NOMO-1 (cell line): ENCODE measurements around the gene NOLC1.

Experiments used
- DNase-seq, 2 experiments: peaks; one replicate each; lab custom pipeline; 2025; ENCODE audit not compliant: unreplicated experiment in 2 of 2; lab: John Stamatoyannopoulos, UW

The NOLC1 gene

GRCh38 chr10:102153093-102153620 lies 968 bp downstream of the NOLC1 start:
- DNase-seq: peak in 1 of 2 experiments; percentile 20

DNA sequence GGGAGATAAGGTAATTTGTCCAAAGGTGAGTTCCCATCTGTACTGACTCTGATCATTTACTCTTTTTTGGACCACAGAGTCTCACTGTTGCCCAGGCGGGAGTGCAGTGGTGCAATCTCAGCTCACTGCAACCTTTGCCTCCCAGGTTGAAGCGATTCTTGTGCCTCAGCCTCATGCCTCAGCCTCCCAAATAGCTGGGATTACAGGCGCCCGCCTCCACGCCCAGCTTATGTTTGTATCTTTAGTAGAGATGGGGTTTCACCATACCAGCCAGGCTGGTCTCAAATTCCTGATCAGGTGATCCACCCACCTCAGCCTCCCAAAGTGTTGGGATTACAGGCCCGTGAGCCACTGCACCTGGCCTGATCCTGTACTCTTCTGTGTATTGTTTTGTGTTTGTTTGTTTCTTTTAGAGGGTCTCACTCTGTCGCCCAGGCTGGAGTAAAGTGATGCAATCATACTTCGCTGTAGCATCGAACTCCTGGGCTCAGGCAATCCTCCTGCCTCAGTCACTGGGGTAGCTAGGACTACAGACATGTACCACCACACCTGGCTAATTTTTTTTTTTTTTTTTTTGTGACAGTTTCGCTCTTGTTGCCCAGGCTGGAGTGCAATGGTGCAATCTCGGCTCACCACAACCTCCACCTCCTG lies 2.4 kb downstream of the NOLC1 start:
- DNase-seq: no peak

GRCh38 chr10:102157224-102157623 lies 5.0 kb downstream of the NOLC1 start:
- no peak for DNase-seq

- DNase-seq: no peak
These were observed 6.9 kb downstream of the NOLC1 start for GRCh38 chr10:102159051-102159597.

GRCh38 chr10:102159831-102160230 lies 7.6 kb downstream of the NOLC1 start:
- no peak for DNase-seq

DNA sequence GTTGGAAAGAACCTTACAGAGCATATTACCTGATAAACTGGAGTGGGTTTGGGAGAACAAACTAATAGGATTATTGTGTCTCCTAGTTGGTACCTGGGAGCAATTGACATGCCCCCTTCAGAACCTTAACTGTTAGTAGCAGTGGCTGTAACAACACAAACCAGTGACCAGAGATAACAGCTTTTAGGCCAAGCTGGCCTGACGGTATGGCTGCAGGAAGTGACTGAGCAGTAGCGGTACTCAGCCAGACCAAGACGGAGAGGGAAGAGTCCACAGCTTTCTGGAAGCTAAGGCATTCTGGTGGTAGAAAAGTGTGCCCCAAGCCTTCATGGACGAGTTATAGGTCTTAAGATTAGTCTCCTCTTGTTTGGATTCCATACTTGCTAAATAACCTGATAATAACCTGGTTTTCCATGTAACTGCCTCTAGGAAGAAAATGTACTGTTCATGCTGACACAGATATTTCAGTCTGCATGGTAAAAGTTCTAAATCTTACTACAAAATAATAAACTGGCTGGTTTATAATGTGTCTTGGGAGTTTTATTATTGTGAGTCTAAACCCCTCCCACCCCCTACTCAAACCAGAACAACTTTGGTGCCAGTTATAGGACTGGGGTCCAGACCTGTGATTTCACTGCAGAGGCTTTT lies 11.3 kb downstream of the NOLC1 start:
- no peak for DNase-seq

DNA sequence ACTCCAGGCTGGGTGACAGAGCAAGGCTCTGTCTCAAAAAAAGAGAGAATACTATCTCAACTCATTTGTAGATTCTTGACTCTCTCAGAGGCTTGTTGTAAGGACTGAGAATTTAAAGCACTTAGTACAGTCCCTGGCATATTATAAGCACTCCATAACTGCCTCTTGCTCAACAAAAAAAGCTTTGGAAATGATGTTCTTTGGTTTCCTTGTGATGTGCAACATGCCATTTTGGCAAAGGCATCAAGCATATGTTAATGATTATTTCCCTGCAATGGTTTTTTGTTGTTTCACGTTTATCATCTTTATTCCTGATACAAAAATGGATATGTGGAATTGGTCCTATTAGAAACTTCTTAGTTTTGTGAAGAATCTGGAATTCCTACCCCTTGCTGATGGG lies 15.7 kb downstream of the NOLC1 start:
- DNase-seq: no peak

DNA sequence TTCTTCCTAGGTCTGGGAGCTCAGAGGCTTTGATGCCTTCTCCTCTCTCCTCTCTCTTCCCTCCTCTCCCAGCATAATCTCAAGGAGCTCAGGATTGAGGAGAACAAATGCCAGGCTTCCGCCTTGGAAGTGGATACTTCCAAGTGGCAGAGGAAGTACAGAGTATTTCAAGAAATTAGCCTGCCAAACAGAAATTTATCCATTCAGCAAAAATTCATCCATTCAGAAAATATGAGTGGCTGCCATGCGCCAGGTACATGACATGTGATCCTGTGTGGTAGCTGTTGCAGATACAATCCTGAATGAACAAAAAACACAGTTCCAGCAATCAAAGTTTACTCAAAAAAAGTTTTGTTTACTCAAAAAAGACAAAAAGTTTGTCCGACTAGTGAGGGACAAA lies 18.4 kb downstream of the NOLC1 start:
- no peak for DNase-seq

DNA sequence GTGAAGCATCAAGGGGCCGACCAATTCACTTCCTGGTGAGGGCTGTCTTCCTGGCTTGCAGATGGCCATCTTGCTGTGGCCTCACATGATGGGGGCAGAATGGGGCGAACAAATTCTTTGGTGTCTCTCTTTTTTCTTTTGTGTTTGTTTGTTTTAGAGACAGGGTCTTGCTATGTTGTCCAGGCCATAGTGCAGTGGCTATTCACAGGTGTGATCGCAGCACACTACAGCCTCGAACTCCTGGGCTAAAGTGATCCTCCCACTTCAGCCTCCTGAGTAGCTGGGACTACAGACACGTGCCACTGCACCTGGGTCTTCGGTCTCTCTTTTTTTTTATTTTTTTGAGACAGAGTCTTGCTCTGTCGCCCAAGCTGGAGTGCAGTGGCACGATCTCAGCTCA lies 20.1 kb downstream of the NOLC1 start:
- no peak for DNase-seq

GRCh38 chr10:102175415-102175814 lies 23.2 kb downstream of the NOLC1 start:
- no peak for DNase-seq

- DNase-seq: no peak
These were observed 32.4 kb downstream of the NOLC1 start for GRCh38 chr10:102184606-102185005.

GRCh38 chr10:102185272-102185671 lies 33.1 kb downstream of the NOLC1 start:
- DNase-seq: no peak

GRCh38 chr10:102185811-102186527 lies 33.8 kb downstream of the NOLC1 start:
- peak; percentile 43 to 62 for DNase-seq

DNA sequence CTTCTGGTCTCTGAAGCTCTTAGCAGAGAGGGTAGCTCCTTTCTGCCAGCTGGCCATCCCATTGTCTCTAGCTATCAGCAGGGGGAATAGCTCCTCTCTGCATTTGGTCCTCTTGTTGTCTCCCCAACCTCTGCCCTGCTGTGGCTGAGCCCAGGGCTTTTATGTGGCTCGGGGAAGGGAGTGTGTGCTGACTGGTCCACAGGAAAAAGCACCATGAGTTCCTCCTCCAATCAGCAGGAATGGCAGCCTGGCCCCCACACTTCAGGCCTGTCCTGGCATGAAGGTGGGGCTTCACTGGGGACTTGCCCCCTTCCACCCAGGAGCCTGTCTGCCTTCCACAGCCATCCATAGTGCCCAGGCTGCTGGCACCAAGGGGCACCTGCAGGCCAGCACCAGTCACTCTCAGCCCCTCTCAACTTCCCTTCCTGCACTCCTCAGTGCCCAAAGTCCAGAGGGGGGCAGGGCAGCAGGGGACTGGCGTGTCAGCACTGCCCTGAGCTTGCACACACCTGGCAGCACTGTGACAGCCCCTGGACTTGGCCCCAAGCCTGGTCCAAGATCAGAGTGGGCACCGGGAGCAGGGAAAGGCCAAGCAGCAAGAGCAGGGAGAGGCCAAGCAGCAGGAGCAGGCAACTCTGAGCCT lies 36.2 kb downstream of the NOLC1 start:
- no peak for DNase-seq

- DNase-seq: peak in 1 of 2 experiments; percentile 41
These were observed 37.0 kb downstream of the NOLC1 start for GRCh38 chr10:102188941-102189898.

GRCh38 chr10:102191956-102192355 lies 39.8 kb downstream of the NOLC1 start:
- DNase-seq: no peak

GRCh38 chr10:102195296-102195870 lies 43.2 kb downstream of the NOLC1 start:
- DNase-seq: no peak

DNA sequence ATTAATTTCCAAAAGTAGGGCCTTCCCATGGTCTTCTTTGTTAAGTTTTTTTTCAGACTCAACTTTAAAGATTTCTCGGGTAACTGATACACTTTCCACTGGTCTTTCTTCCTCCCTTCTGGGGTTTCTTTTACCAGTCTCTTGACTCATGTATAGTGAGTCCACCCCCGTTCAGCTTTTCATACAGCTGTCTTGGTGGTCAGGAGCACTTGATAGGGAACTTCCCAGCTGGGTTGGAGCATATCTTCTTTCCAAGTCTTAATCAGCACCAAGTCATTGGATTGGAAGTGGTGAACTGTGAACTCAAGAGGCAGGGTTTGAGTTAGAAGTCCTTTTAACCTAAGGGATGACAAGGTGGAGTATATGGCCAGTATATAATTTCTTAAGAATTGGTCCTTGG lies 44.7 kb downstream of the NOLC1 start:
- DNase-seq: no peak

GRCh38 chr10:102198027-102198426 lies 45.8 kb downstream of the NOLC1 start:
- no peak for DNase-seq
